Parietal lobe (tissue), 2 donors: ENCODE data around the gene KLC1. TPM values are rescaled to one million over a fixed set of nuclear protein-coding genes. Genes with fewer than 3 reads are reported as not detected.

ENCODE experiments used
- small RNA-seq: library from RNA; depleted of rRNA; stranded (forward); fragments of <200 nt; gene quantifications from one replicate; pipeline ENCODE3, GENCODE V24; 2014; ENCODE audit warnings: low replicate concordance
- total RNA-seq: library from RNA; depleted of rRNA; stranded (reverse); fragments of >200 nt; gene quantifications from one replicate; pipeline ENCODE4 v1.2.3, GENCODE V29; 2014

KLC1 gene
- total RNA-seq: 534 TPM

DNA sequence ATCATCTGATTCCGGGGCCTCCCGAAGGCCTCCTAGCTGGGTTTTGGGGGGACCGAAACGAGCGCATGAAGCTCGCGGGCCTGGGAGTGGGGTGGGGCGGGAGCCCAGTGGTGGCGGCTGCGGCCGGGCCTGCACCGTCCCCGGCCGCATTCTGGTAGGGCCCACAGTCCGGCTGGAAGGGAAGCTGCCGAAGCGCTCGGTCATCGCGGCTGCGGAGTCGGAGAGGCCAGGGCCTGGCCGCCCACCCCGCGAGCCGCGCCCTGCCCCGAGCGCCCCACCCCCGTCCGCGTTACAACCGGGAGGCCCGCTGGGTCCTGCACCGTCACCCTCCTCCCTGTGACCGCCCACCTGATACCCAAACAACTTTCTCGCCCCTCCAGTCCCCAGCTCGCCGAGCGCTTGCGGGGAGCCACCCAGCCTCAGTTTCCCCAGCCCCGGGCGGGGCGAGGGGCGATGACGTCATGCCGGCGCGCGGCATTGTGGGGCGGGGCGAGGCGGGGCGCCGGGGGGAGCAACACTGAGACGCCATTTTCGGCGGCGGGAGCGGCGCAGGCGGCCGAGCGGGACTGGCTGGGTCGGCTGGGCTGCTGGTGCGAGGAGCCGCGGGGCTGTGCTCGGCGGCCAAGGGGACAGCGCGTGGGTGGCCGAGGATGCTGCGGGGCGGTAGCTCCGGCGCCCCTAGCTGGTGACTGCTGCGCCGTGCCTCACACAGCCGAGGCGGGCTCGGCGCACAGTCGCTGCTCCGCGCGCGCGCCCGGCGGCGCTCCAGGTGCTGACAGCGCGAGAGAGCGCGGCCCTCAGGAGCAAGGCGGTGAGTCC lies at the start of gene KLC1:
Gene KLC1, plus strand, starts transcription at position 528 of the 819 bp plus-strand sequence. CDS start 25,354 bp downstream, outside the sequence.

DNA sequence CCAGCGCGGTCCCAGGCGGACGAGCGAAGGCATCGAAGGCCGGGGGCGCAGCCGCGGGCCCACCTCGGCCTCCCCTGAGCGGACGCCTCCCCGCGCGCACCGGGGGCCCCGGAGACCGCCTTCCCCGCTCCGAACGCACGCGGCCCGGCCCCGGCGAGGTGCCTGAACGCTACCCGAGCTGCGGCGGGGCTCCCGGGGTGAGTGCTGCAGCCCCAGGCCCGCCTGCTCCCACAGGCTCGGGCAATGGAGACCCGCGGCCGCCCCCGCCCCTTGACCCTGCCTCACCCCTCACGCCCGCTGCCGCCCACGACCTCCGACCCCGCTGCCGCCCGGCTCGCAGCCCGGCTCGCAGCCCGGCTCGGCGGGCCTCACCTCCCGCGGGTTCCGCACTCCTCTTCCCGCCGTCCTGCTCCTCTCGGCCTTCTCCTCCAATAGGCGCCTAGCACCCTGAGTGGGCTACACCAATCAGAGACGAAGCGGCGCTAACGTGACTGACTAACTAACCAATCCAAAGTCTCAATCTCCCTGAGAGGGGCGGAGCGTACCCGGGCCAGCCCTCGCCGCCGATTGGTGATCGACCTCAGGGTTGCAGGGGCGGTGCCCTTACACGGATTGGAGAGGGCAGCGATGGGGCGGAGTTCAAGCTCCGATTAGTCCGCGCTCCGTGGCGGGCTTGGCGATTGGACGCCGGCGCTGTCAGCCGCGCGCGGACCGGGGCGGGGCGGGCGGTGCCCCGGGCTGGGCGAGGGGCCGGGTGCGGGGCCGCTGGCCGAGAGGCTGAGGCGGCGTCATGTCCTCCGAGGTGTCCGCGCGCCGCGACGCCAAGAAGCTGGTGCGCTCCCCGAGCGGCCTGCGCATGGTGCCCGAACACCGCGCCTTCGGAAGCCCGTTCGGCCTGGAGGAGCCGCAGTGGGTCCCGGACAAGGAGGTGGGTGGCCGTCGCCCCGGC lies 86.3 kb downstream of the KLC1 start, which contains the start of the genes XRCC3 and ZFYVE21:
Gene XRCC3, minus strand, starts transcription at position 400 of the 949 bp plus-strand sequence. CDS start 4,364 bp downstream, outside the sequence.
Gene ZFYVE21, plus strand, starts transcription at position 759 of the 949 bp plus-strand sequence. Its CDS starts 32 bp downstream, at position 791.

Small RNAs within 50 kb of the gene (small RNA-seq; reads per million reads assigned to genes)
- gene RF00019: not detected

Other genes starting within 250 kb of the KLC1 start
- 223 TPM for gene MARK3, start 243.8 kb upstream of the KLC1 start, total RNA-seq
- gene CKB, start 106.4 kb upstream of the KLC1 start, total RNA-seq: 304 TPM
- gene TRMT61A, start 100.0 kb upstream of the KLC1 start, total RNA-seq: 9.4 TPM
- gene BAG5, start 66.6 kb upstream of the KLC1 start, total RNA-seq: 31.9 TPM
- 31.0 TPM for gene COA8, start 66.3 kb upstream of the KLC1 start, total RNA-seq
- 11.3 TPM for gene XRCC3, start 86.2 kb downstream of the KLC1 start, total RNA-seq
- 54.1 TPM for gene ZFYVE21, start 86.6 kb downstream of the KLC1 start, total RNA-seq
- gene PPP1R13B, start 218.4 kb downstream of the KLC1 start, total RNA-seq: 17.8 TPM